ENCODE results near the gene FRMD4A.
"Not testable (repeated sequence)": the region's sequence is repeated elsewhere in the genome, so short reads cannot be mapped to it uniquely, and the experiment has no call there.

The FRMD4A gene

GRCh38 chr10:13946209-13946460 lies 384.6 kb downstream of the FRMD4A start:
- DNase-seq (ENCODE audit: low read depth), result no peak

GRCh38 chr10:13945390-13946208 lies 385.1 kb downstream of the FRMD4A start:
- no peak for DNase-seq (ENCODE audit: low read depth)

- DNase-seq (ENCODE audit: low read depth), result no peak
Measured at GRCh38 chr10:13944823-13945222, 385.9 kb downstream of the FRMD4A start.

GRCh38 chr10:13943735-13944398 lies 386.9 kb downstream of the FRMD4A start:
- DNase-seq (ENCODE audit: low read depth), result no peak

GRCh38 chr10:13942035-13942434 lies 388.7 kb downstream of the FRMD4A start:
- DNase-seq (ENCODE audit: low read depth), result no peak

- DNase-seq (ENCODE audit: low read depth), result no peak
Measured at GRCh38 chr10:13939391-13939790, 391.3 kb downstream of the FRMD4A start.

- DNase-seq (ENCODE audit: low read depth), result no peak
Measured at GRCh38 chr10:13938950-13939349, 391.8 kb downstream of the FRMD4A start.

GRCh38 chr10:13936826-13937225 lies 393.9 kb downstream of the FRMD4A start:
- no peak for DNase-seq (ENCODE audit: low read depth)

- peak; percentile 2 for DNase-seq (ENCODE audit: low read depth)
Measured at GRCh38 chr10:13930120-13930519, 400.6 kb downstream of the FRMD4A start.

- DNase-seq (ENCODE audit: low read depth), result no peak
Measured at GRCh38 chr10:13928451-13928850, 402.3 kb downstream of the FRMD4A start.

GRCh38 chr10:13925971-13926780 lies 404.5 kb downstream of the FRMD4A start:
- DNase-seq (ENCODE audit: low read depth), result no peak

GRCh38 chr10:13924040-13924725 lies 406.5 kb downstream of the FRMD4A start:
- DNase-seq (ENCODE audit: low read depth), result no peak

GRCh38 chr10:13922586-13922985 lies 408.1 kb downstream of the FRMD4A start:
- no peak for DNase-seq (ENCODE audit: low read depth)

GRCh38 chr10:13921941-13922340 lies 408.8 kb downstream of the FRMD4A start:
- DNase-seq (ENCODE audit: low read depth), result no peak

GRCh38 chr10:13921131-13921530 lies 409.6 kb downstream of the FRMD4A start:
- not testable (repeated sequence) for DNase-seq (ENCODE audit: low read depth)

- DNase-seq (ENCODE audit: low read depth), result no peak
Measured at GRCh38 chr10:13920465-13920864, 410.3 kb downstream of the FRMD4A start.

- no peak for DNase-seq (ENCODE audit: low read depth)
Measured at GRCh38 chr10:13920031-13920430, 410.7 kb downstream of the FRMD4A start.

GRCh38 chr10:13917791-13918190 lies 412.9 kb downstream of the FRMD4A start:
- no peak for DNase-seq (ENCODE audit: low read depth)

- DNase-seq (ENCODE audit: low read depth), result no peak
Measured at GRCh38 chr10:13916384-13916947, 414.3 kb downstream of the FRMD4A start.

GRCh38 chr10:13915710-13916109 lies 415.0 kb downstream of the FRMD4A start:
- DNase-seq (ENCODE audit: low read depth), result no peak

GRCh38 chr10:13913897-13914296 lies 416.8 kb downstream of the FRMD4A start:
- DNase-seq (ENCODE audit: low read depth), result no peak
